ENCODE results near the gene GPR45. TPM values are rescaled to one million over a fixed set of nuclear protein-coding genes. Genes with fewer than 3 reads are reported as not detected.

Gene GPR45
- polyA plus RNA-seq, 3 donors, result 0.11 TPM; not detected in 2

- DNase-seq (ENCODE audit: extremely low read depth in 1 of 11, low read depth in 9 of 11, low spot score in 4 of 11), result no peak
These were observed 49.6 kb downstream of the GPR45 start for GRCh38 chr2:105290981-105291660.

GRCh38 chr2:105291981-105292380 lies 50.4 kb downstream of the GPR45 start:
- DNase-seq (ENCODE audit: extremely low read depth in 1 of 11, low read depth in 9 of 11, low spot score in 4 of 11), result no peak

Other genes with a start within 250 kb of the GPR45 start
- gene MRPS9, start 203.7 kb upstream of the GPR45 start, polyA plus RNA-seq (ENCODE audit: insufficient read length in 3 of 3), result 10 to 100 TPM; 50.8 to 56.6 (median 51.0) TPM
- 10 to 100 TPM; 15.0 to 15.6 (median 15.1) TPM for gene TGFBRAP1, start 88.0 kb downstream of the GPR45 start, polyA plus RNA-seq (ENCODE audit: insufficient read length in 3 of 3)
- gene C2orf49, start 95.8 kb downstream of the GPR45 start, polyA plus RNA-seq (ENCODE audit: insufficient read length in 3 of 3), result 10 to 100 TPM; 22.9 to 28.8 (median 25.1) TPM
- gene FHL2, start 157.3 kb downstream of the GPR45 start, polyA plus RNA-seq (ENCODE audit: insufficient read length in 3 of 3), result 10 to 100 TPM; 27.4 to 34.6 (median 30.6) TPM

All from renal cortex interstitium (tissue), 11 donors.